Hepatocyte (in vitro differentiated cells): ENCODE results near the gene LRP4.
"Not testable (repeated sequence)": the region's sequence is repeated elsewhere in the genome, so short reads cannot be mapped to it uniquely, and the experiment has no call there.

Experiments
- EZH2 ChIP-seq: fragments of 200-600 bp; sonication (generic); IDR thresholded peaks from 2 replicates; pipeline ENCODE4 v1.6.1; 2016; ENCODE audit warnings: antibody characterized with exemption, mild to moderate bottlenecking, borderline replicate concordance
- EZH2phosphoT487 ChIP-seq: fragments of 200-600 bp; sonication (generic); IDR thresholded peaks from one replicate; pipeline ENCODE4 v1.6.1; 2018; ENCODE audit warnings: antibody characterized with exemption, mild to moderate bottlenecking, low read depth, moderate library complexity; ENCODE audit not compliant: unreplicated experiment, severe bottlenecking
- TF ChIP-seq, protein P1 (sequence below): fragments of 200-600 bp; sonication (generic); IDR thresholded peaks from 2 replicates; pipeline ENCODE4 v1.5.1; 2016; ENCODE audit warnings: antibody characterized with exemption, mild to moderate bottlenecking; ENCODE audit not compliant: poor library complexity

DNA sequence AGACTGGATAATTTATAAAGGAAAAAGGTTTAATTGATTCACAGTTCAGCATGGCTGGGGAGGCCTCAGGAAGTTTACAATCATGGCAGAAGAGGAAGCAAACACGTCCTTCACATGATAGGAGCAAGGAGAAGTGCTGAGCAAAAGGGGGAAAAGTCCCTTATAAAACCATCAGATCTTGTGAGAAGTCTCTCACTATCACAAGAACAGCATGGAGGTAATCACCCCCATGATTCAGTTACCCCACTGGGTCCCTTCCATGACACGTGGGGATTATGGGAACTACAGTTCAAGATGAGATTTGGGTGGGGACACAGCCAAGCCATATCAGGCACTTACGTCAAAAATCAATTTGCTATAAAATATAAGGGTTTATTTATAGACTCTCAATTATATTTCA, 43.5 kb upstream of the LRP4 start:
- TF ChIP-seq, protein P1, sequence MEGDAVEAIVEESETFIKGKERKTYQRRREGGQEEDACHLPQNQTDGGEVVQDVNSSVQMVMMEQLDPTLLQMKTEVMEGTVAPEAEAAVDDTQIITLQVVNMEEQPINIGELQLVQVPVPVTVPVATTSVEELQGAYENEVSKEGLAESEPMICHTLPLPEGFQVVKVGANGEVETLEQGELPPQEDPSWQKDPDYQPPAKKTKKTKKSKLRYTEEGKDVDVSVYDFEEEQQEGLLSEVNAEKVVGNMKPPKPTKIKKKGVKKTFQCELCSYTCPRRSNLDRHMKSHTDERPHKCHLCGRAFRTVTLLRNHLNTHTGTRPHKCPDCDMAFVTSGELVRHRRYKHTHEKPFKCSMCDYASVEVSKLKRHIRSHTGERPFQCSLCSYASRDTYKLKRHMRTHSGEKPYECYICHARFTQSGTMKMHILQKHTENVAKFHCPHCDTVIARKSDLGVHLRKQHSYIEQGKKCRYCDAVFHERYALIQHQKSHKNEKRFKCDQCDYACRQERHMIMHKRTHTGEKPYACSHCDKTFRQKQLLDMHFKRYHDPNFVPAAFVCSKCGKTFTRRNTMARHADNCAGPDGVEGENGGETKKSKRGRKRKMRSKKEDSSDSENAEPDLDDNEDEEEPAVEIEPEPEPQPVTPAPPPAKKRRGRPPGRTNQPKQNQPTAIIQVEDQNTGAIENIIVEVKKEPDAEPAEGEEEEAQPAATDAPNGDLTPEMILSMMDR = not testable (repeated sequence)
- not testable (repeated sequence) for TF ChIP-seq EZH2phosphoT487, EZH2
